H1 (cell line): ENCODE measurements around the gene STEAP3. TPM values are rescaled to one million over a fixed set of nuclear protein-coding genes. Genes with fewer than 3 reads are reported as not detected.

ENCODE experiments used
- CTCF ChIA-PET: fragments of 300-600 bp; sonication (Branson Sonifier 250); formaldehyde crosslinking; loops from one replicate; lab custom pipeline; 2021; ENCODE audit not compliant: partially characterized antibody; lab: Charles Lee
- POLR2A ChIA-PET: fragments of 300-600 bp; sonication (Branson Sonifier 250); formaldehyde crosslinking; loops from one replicate; lab custom pipeline; 2021; ENCODE audit warnings: inconsistent platforms; ENCODE audit not compliant: partially characterized antibody; lab: Charles Lee
- DNase-seq, 2 experiments: peaks; one replicate each; pipeline versions ENCODE4 v3.0.0 to v3.0.0-alpha.2; 2010 to 2022; ENCODE audit warnings: low spot score in 2 of 2, low read depth in 1 of 2, mixed read lengths in 1 of 2
- FAIRE-seq: peaks from 2 replicates; lab custom pipeline; 2011; peaks lifted over from hg19 to GRCh38; lab: Jason Lieb, UNC
- H2AFZ ChIP-seq: 2 replicates; pipeline ENCODE4 v1.8.1; 2012; ENCODE audit warnings: low read length, inconsistent platforms
- H2AK5ac ChIP-seq: 2 replicates; pipeline ENCODE4 v1.6.1; 2013; ENCODE audit warnings: low read depth, low read length
- H2BK120ac ChIP-seq: replicated peaks from 2 replicates; pipeline ENCODE3; 2013; ENCODE audit warnings: low read depth, low read length, inconsistent platforms
- H2BK12ac ChIP-seq: 2 replicates; pipeline ENCODE4 v1.6.1; 2013; ENCODE audit warnings: low read depth, low read length
- H2BK15ac ChIP-seq: 2 replicates; pipeline ENCODE4 v1.6.1; 2013; ENCODE audit warnings: low read length
- H2BK20ac ChIP-seq: 2 replicates; pipeline ENCODE4 v1.6.1; 2013; ENCODE audit warnings: low read length
- H2BK5ac ChIP-seq: 2 replicates; pipeline ENCODE4 v1.6.1; 2013; ENCODE audit warnings: low read depth, low read length
- H3K14ac ChIP-seq: 2 replicates; pipeline ENCODE4 v1.6.1; 2013; ENCODE audit warnings: inconsistent platforms; ENCODE audit not compliant: insufficient read length
- H3K18ac ChIP-seq: 2 replicates; pipeline ENCODE4 v1.6.1; 2013; ENCODE audit warnings: low read length; ENCODE audit errors: extremely low read depth
- H3K23ac ChIP-seq: 2 replicates; pipeline ENCODE4 v1.6.1; 2013; ENCODE audit warnings: inconsistent platforms; ENCODE audit not compliant: insufficient read length
- H3K23me2 ChIP-seq: 2 replicates; pipeline ENCODE4 v1.6.1; 2013; ENCODE audit warnings: low read depth, low read length
- H3K27ac ChIP-seq: 2 replicates; pipeline ENCODE4 v1.6.1; 2011; ENCODE audit warnings: low read depth, low read length, inconsistent platforms
- H3K27me3 ChIP-seq, 4 experiments: replicated peaks in 1 of 4; 1 replicate in 1 of 4; 2 replicates in 3 of 4; pipeline versions ENCODE4 v1.6.1 to v1.8.1; 2011 to 2013; ENCODE audit warnings: low read length in 3 of 4, mild to moderate bottlenecking in 3 of 4, inconsistent platforms in 2 of 4, mixed read lengths in 2 of 4, moderate library complexity in 1 of 4; ENCODE audit not compliant: control insufficient read depth in 3 of 4, insufficient read depth in 3 of 4; ENCODE audit errors: extremely low read depth in 1 of 4
- H3K36me3 ChIP-seq, 4 experiments: 2 replicates each; pipeline versions ENCODE4 v1.6.1 to v1.8.1; 2011 to 2013; ENCODE audit warnings: mild to moderate bottlenecking in 4 of 4, low read length in 3 of 4, moderate library complexity in 2 of 4, control low read depth in 1 of 4, inconsistent platforms in 1 of 4; ENCODE audit not compliant: insufficient read depth in 4 of 4, control insufficient read depth in 2 of 4
- H3K4ac ChIP-seq: replicated peaks from 2 replicates; pipeline ENCODE3; 2013; ENCODE audit warnings: low read length, low read depth, mixed read lengths, inconsistent platforms; ENCODE audit not compliant: insufficient read length
- H3K4me1 ChIP-seq, 4 experiments: replicated peaks in 1 of 4; 1 replicate in 1 of 4; 2 replicates in 3 of 4; pipeline versions ENCODE4 v1.6.1 to v1.8.1; 2011 to 2013; ENCODE audit warnings: low read length in 3 of 4, inconsistent platforms in 2 of 4, mixed read lengths in 1 of 4; ENCODE audit not compliant: insufficient read depth in 4 of 4, control insufficient read depth in 3 of 4
- H3K4me2 ChIP-seq, 2 experiments: 2 replicates each; pipeline versions ENCODE4 v1.6.1 to v1.8.1; 2011 to 2013; ENCODE audit warnings: low read depth in 2 of 2, low read length in 2 of 2, control low read depth in 1 of 2, inconsistent platforms in 1 of 2, mild to moderate bottlenecking in 1 of 2; ENCODE audit not compliant: insufficient read depth in 1 of 2
- H3K4me3 ChIP-seq, 4 experiments: fragments of 200-600, 300-600 bp in 1 of 4; sonication (generic), shearing (Covaris generic), sonication (Bioruptor Twin) in 1 of 4; 2 replicates each; pipeline versions ENCODE4 v1.5.1 to v1.8.1; 2011 to 2016; ENCODE audit warnings: low read length in 4 of 4, low read depth in 3 of 4, control low read depth in 2 of 4, inconsistent platforms in 2 of 4, mild to moderate bottlenecking in 2 of 4, mixed read lengths in 1 of 4, moderate library complexity in 1 of 4; ENCODE audit not compliant: insufficient read depth in 2 of 4; ENCODE audit errors: extremely low read depth in 1 of 4
- H3K56ac ChIP-seq: replicated peaks from 2 replicates; pipeline ENCODE3; 2013; ENCODE audit warnings: low read depth, mild to moderate bottlenecking, mixed read lengths, low read length, inconsistent platforms; ENCODE audit not compliant: insufficient read length
- H3K79me1 ChIP-seq: 2 replicates; pipeline ENCODE4 v1.6.1; 2013; ENCODE audit warnings: low read depth, low read length, control low read depth
- H3K79me2 ChIP-seq, 2 experiments: 2 replicates each; pipeline versions ENCODE4 v1.6.1 to v1.8.1; 2012 to 2013; ENCODE audit warnings: low read length in 2 of 2, mild to moderate bottlenecking in 2 of 2, inconsistent platforms in 1 of 2; ENCODE audit not compliant: insufficient read depth in 2 of 2, control insufficient read depth in 1 of 2
- H3K9ac ChIP-seq, 4 experiments: replicated peaks in 1 of 4; 1 replicate in 1 of 4; 2 replicates in 3 of 4; pipeline versions ENCODE4 v1.6.1 to v1.8.1; 2011 to 2013; ENCODE audit warnings: low read depth in 3 of 4, low read length in 3 of 4, control low read depth in 2 of 4, mild to moderate bottlenecking in 2 of 4, moderate library complexity in 2 of 4, inconsistent platforms in 1 of 4; ENCODE audit errors: extremely low read depth in 1 of 4
- H3K9me3 ChIP-seq, 2 experiments: 2 replicates each; pipeline versions ENCODE4 v1.6.1 to v1.8.1; 2012 to 2013; ENCODE audit warnings: mild to moderate bottlenecking in 2 of 2, moderate library complexity in 2 of 2, control low read depth in 1 of 2, inconsistent platforms in 1 of 2, low read depth in 1 of 2, low read length in 1 of 2, mixed read lengths in 1 of 2; ENCODE audit not compliant: insufficient read depth in 2 of 2
- H4K20me1 ChIP-seq, 2 experiments: replicated peaks in 1 of 2; 2 replicates each; pipeline versions ENCODE3 to v1.8.1; 2011 to 2013; ENCODE audit warnings: inconsistent platforms in 2 of 2, low read length in 2 of 2, mild to moderate bottlenecking in 1 of 2; ENCODE audit not compliant: insufficient read depth in 2 of 2, control insufficient read depth in 1 of 2
- H4K5ac ChIP-seq: 2 replicates; pipeline ENCODE4 v1.6.1; 2013; ENCODE audit warnings: low read length, low read depth, mixed read lengths, inconsistent platforms; ENCODE audit not compliant: insufficient read length
- H4K8ac ChIP-seq: 2 replicates; pipeline ENCODE4 v1.8.0; 2013; ENCODE audit warnings: mild to moderate bottlenecking, moderate library complexity, low read length, inconsistent platforms; ENCODE audit not compliant: insufficient read depth; ENCODE audit errors: extremely low read depth
- H4K91ac ChIP-seq: replicated peaks from 2 replicates; pipeline ENCODE3; 2013; ENCODE audit warnings: low read length, mixed read lengths, inconsistent platforms; ENCODE audit not compliant: insufficient read length
- CBX8 ChIP-seq: fragments of 300-800, 300-1000 bp; sonication (generic); IDR thresholded peaks from 2 replicates; pipeline ENCODE4 v1.7.1; 2016; ENCODE audit warnings: low read depth, low read length, borderline replicate concordance
- JUND ChIP-seq: IDR thresholded peaks from 2 replicates; pipeline ENCODE4 v1.6.1; 2011; ENCODE audit warnings: mild to moderate bottlenecking, improper control_type of control experiment, low read length
- KDM5A ChIP-seq: fragments of 200-600 bp; IDR thresholded peaks from 2 replicates; pipeline ENCODE4 v1.7.1; 2012; ENCODE audit warnings: mild to moderate bottlenecking, low read length, inconsistent platforms, mixed read lengths
- NRF1 ChIP-seq: IDR thresholded peaks from 2 replicates; pipeline ENCODE4 v1.6.1; 2011; ENCODE audit warnings: mild to moderate bottlenecking, low read depth, low read length, improper control_type of control experiment
- POLR2A ChIP-seq, 2 experiments: IDR thresholded peaks; 1 replicate in 1 of 2; 2 replicates in 1 of 2; pipeline ENCODE4 v1.6.1; 2011; ENCODE audit warnings: low read depth in 2 of 2, low read length in 2 of 2, mild to moderate bottlenecking in 2 of 2; ENCODE audit errors: control extremely low read depth in 1 of 2
- POLR2AphosphoS5 ChIP-seq: IDR thresholded peaks from 2 replicates; pipeline ENCODE4 v1.6.1; 2011; ENCODE audit warnings: low read depth, low read length
- RAD21 ChIP-seq, 2 experiments: IDR thresholded peaks in 1 of 2; conservative IDR thresholded peaks in 1 of 2; 2 replicates each; pipeline ENCODE4 v1.6.1; 2011; ENCODE audit warnings: low read depth in 2 of 2, low read length in 2 of 2, improper control_type of control experiment in 1 of 2, inconsistent platforms in 1 of 2, mild to moderate bottlenecking in 1 of 2, moderate library complexity in 1 of 2
- RBBP5 ChIP-seq: IDR thresholded peaks from 2 replicates; pipeline ENCODE4 v1.7.1; 2012; ENCODE audit warnings: low read depth, mild to moderate bottlenecking, inconsistent platforms, low read length, moderate library complexity, borderline replicate concordance
- SAP30 ChIP-seq: fragments of 300-600 bp; sonication (generic); IDR thresholded peaks from 2 replicates; pipeline ENCODE4 v1.7.1; 2012; ENCODE audit warnings: low read length, moderate library complexity, mild to moderate bottlenecking, inconsistent platforms; ENCODE audit not compliant: insufficient read depth, insufficient replicate concordance
- TAF7 ChIP-seq: optimal IDR thresholded peaks from 2 replicates; pipeline ENCODE3; 2011; ENCODE audit warnings: low read depth, mild to moderate bottlenecking, inconsistent platforms, low read length, moderate library complexity, borderline replicate concordance
- TEAD4 ChIP-seq: IDR thresholded peaks from 2 replicates; pipeline ENCODE4 v1.6.1; 2012; ENCODE audit warnings: low read depth, low read length, inconsistent platforms, mixed read lengths
- WGBS, 2 experiments: shearing (Covaris generic) in 1 of 2; methylation state at CpG; one replicate each; pipeline versions ENCODE4 v1.1.6 to v1.1.7; 2013 to 2015; ENCODE audit warnings: low lambda C conversion rate in 2 of 2, mixed read lengths in 2 of 2, inconsistent platforms in 1 of 2, low coverage in 1 of 2, missing lambda C conversion rate in 1 of 2; ENCODE audit not compliant: insufficient replicate concordance in 2 of 2, insufficient coverage in 1 of 2, insufficient read length in 1 of 2; ENCODE audit errors: extremely low coverage in 1 of 2, missing lambda C conversion rate in 1 of 2; 5-methylcytosine and 5-hydroxymethylcytosine counted together
- polyA plus RNA-seq, 7 experiments: library from polyadenylated mRNA; depleted of rRNA in 3 of 7; stranded (reverse) in 5 of 7; unstranded in 2 of 7; fragments of >200 nt in 5 of 7; fragments of 200-250 nt in 2 of 7; gene quantifications; 1 replicate in 5 of 7; 2 replicates in 1 of 7; 4 replicates in 1 of 7; pipeline versions ENCODE4 v1.2.1 to v1.2.3, GENCODE V29; 2011 to 2013; ENCODE audit warnings: missing spikeins in 2 of 7, mixed read lengths in 2 of 7
- total RNA-seq: library from RNA; stranded (reverse); fragmentation: NEBNext Ultra II Directional; extraction: Animal tissue kit (Norgen Biotek cat#: 25700); gene quantifications from 2 replicates; pipeline ENCODE4 v1.2.1, GENCODE V29; 2021
- TF ChIP-seq, protein P1 (sequence below): IDR thresholded peaks from 2 replicates; pipeline ENCODE4 v1.6.1; 2011; ENCODE audit warnings: low read depth, mild to moderate bottlenecking, low read length; ENCODE audit not compliant: insufficient read depth
- TF ChIP-seq, protein P2 (sequence below): IDR thresholded peaks from 2 replicates; pipeline ENCODE4 v1.6.1; 2012; ENCODE audit warnings: inconsistent platforms

The STEAP3 gene
- total and polyA plus RNA-seq, 2 of the 8 experiments (the other 6 are each of a cell fraction or from before 2014, with no cell fraction given) = 21.7 to 27.9 TPM

DNA sequence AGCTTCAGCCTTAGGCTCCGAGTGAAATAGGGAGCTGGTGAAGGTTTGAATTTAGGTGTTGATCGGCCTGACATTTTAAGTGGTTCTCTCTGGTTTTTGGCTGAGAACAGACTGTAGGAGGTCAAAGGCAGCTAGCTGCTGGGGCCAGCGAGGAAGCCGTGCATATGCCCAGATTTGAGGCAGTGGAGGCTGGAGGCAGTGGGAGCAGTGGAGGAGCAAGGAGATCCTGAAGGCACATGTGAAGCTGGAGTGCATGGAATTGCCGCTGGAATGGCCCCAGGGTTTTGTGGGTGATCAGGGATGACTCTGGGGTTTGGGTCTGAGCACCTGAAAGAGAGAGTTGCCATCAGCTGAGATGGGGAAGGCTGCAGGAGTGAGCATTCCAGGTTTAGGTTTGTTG lies 25.1 kb downstream of the STEAP3 start:
- no peak overlapping the region for H3K18ac ChIP-seq
- peaks cover 0 to 2% (median under 1%) of the 10 kb centered on the region in 4 experiments; a peak in 2 of 7 replicates for H3K4me1 ChIP-seq
- H2AFZ ChIP-seq = no peak overlapping the region
- no peak overlapping the region for H3K4ac ChIP-seq
- H2BK15ac ChIP-seq = no peak overlapping the region
- H4K8ac ChIP-seq = no peak overlapping the region
- H3K56ac ChIP-seq = no peak overlapping the region
- TF ChIP-seq JUND (no peak), KDM5A (no peak), POLR2A (IDR thresholded peaks at IDR 0.05; ENCODE audit: control extremely low read depth in 1 of 2, low read depth in 2 of 2, low read length in 2 of 2) (no peak), RAD21 (IDR thresholded peaks at IDR 0.05 in 1 of 2, conservative IDR thresholded peaks at IDR 0.05 in 1 of 2; ENCODE audit: low read depth in 2 of 2, low read length in 2 of 2) (no peak), POLR2AphosphoS5 (no peak), TEAD4 (no peak), RBBP5 (no peak), TAF7 (no peak), CBX8 (no peak), NRF1 (no peak), SAP30 (no peak)
- TF ChIP-seq, protein P1, sequence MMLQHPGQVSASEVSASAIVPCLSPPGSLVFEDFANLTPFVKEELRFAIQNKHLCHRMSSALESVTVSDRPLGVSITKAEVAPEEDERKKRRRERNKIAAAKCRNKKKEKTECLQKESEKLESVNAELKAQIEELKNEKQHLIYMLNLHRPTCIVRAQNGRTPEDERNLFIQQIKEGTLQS = no peak
- TF ChIP-seq, protein P2, sequence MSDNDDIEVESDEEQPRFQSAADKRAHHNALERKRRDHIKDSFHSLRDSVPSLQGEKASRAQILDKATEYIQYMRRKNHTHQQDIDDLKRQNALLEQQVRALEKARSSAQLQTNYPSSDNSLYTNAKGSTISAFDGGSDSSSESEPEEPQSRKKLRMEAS = no peak
- TF ChIP-seq, all 59 proteins: peak for 0
- H3K9me3 ChIP-seq = no peaks in the 10 kb centered on the region
- H2AK5ac ChIP-seq = no peak overlapping the region
- H2BK120ac ChIP-seq = no peak overlapping the region
- FAIRE-seq (no peak), DNase-seq (no peak)
- H3K79me2 ChIP-seq = no peaks in the 10 kb centered on the region
- H3K4me2 ChIP-seq = no peak overlapping the region
- H3K36me3 ChIP-seq = peaks cover 0 to 6% (median 2%) of the 10 kb centered on the region in 4 experiments; a peak in 3 of 8 replicates
- H3K14ac ChIP-seq = no peak overlapping the region
- H4K91ac ChIP-seq = no peak overlapping the region
- H3K27ac ChIP-seq = no peak overlapping the region
- H3K79me1 ChIP-seq = no peaks in the 10 kb centered on the region
- no peaks in the 10 kb centered on the region for H3K27me3 ChIP-seq
- no peak overlapping the region for H2BK20ac ChIP-seq
- H3K9ac ChIP-seq = no peak overlapping the region
- H3K23me2 ChIP-seq = no peaks in the 10 kb centered on the region
- H4K20me1 ChIP-seq = peaks cover 2 to 9% of the 10 kb centered on the region in 2 experiments
- H2BK12ac ChIP-seq = no peak overlapping the region
- WGBS, 2 experiments = 90% methylated on average over 5 of the region's 5 CpGs; no CpG with 5 or more reads in 1 of the 2 experiments
- no peak overlapping the region for H2BK5ac ChIP-seq
- ChIA-PET POLR2A (no interaction called here), CTCF (interaction anchor here (0.9 to 5.9 kb wide), 6 partner anchors 8 to 51 kb away, joined by 3 to 57 read pairs (median 5); no protein-coding TSS in a partner anchor)
- no peak overlapping the region for H3K23ac ChIP-seq
- no peak overlapping the region for H3K4me3 ChIP-seq
- no peak overlapping the region for H4K5ac ChIP-seq
